ENCODE results near the gene MEOX1.

MEOX1 gene

GRCh38 chr17:43628089-43628650 is 33.6 kb downstream of the MEOX1 start:
- no peak for DNase-seq (ENCODE audit: extremely low spot score)
- ChIA-PET CTCF (no interaction called here), POLR2A (no interaction called here)

GRCh38 chr17:43627653-43628052 is 34.1 kb downstream of the MEOX1 start:
- TF ChIP-seq CTCF (IDR thresholded peaks at IDR 0.05; ENCODE audit: control extremely low read depth, extremely low read depth, low read depth, missing control alignments) = no peak
- ChIA-PET CTCF (no interaction called here), POLR2A (no interaction called here)
- no peak for DNase-seq (ENCODE audit: extremely low spot score)

More at GRCh38 chr17:43628089-43628650, 33.6 kb downstream of the MEOX1 start:
- TF ChIP-seq CTCF (IDR thresholded peaks at IDR 0.05; ENCODE audit: control extremely low read depth, extremely low read depth, low read depth, missing control alignments) = no peak

- POLR2A ChIA-PET = no interaction called here
- CTCF ChIA-PET = no interaction called here
- DNase-seq (ENCODE audit: extremely low spot score) = no peak
- no peak for TF ChIP-seq CTCF (IDR thresholded peaks at IDR 0.05; ENCODE audit: control extremely low read depth, extremely low read depth, low read depth, missing control alignments)
Observed at GRCh38 chr17:43626023-43626422, 35.7 kb downstream of the MEOX1 start.

GRCh38 chr17:43625606-43626005 is 36.1 kb downstream of the MEOX1 start:
- CTCF ChIA-PET = no interaction called here
- no peak for TF ChIP-seq CTCF (IDR thresholded peaks at IDR 0.05; ENCODE audit: control extremely low read depth, extremely low read depth, low read depth, missing control alignments)
- DNase-seq (ENCODE audit: extremely low spot score) = no peak
- POLR2A ChIA-PET = no interaction called here

- DNase-seq (ENCODE audit: extremely low spot score) = no peak
- no peak for TF ChIP-seq CTCF (IDR thresholded peaks at IDR 0.05; ENCODE audit: control extremely low read depth, extremely low read depth, low read depth, missing control alignments)
- ChIA-PET POLR2A (no interaction called here), CTCF (interaction anchor here (1.1 to 1.5 kb wide), 2 partner anchors 45 to 53 kb away, joined by 3 read pairs; no protein-coding TSS in a partner anchor)
Observed at GRCh38 chr17:43620581-43620980, 41.1 kb downstream of the MEOX1 start.

- CTCF ChIA-PET = interaction anchor here (1.1 to 1.5 kb wide), 2 partner anchors 44 to 54 kb away, joined by 3 read pairs; no protein-coding TSS in a partner anchor
- POLR2A ChIA-PET = no interaction called here
- DNase-seq (ENCODE audit: extremely low spot score) = no peak
- no peak for TF ChIP-seq CTCF (IDR thresholded peaks at IDR 0.05; ENCODE audit: control extremely low read depth, extremely low read depth, low read depth, missing control alignments)
Observed at GRCh38 chr17:43620147-43620546, 41.6 kb downstream of the MEOX1 start.

Measured in GM10248 (cell line).